ENCODE measurements around the gene BMPR1A. TPM values are rescaled to one million over a fixed set of nuclear protein-coding genes. Genes with fewer than 3 reads are reported as not detected.

The BMPR1A gene
- total RNA-seq, 2 experiments from 2014 or later: 0.47 to 1.1 TPM

DNA sequence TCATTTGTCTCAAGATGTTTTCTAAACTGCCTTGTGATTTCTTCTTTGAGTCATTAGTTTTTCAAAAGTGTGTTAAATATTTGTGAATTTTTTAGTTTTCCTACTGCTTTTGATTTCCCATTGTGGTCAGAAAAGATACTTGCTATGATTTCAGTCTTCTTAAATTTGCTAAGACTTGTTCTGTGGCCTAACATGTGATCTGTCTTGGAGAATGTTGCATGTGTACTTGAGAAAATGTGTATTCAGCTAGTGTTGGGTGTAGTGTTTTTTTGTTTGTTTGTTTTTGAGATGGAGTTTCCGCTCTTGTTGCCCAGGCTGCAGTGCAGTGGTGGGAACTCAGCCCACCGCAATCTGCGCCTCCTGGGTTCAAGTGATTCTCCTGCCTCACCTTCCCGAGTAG is 28.6 kb downstream of the BMPR1A start:
- Histone ChIP-seq H2AFZ (ENCODE audit: low read length) (no peak overlapping the region), H3K9me2 (ENCODE audit: insufficient read depth, low read length) (no peaks in the 10 kb centered on the region)

GRCh38 chr10:86785968-86786367 is 29.5 kb downstream of the BMPR1A start:
- H3K79me2 ChIP-seq (ENCODE audit: insufficient read depth, low read depth, low read length): no peaks in the 10 kb centered on the region
- no TSS peak for BruUV-seq (replicated peaks)

More for the DNA sequence above, 28.6 kb downstream of the BMPR1A start:
- no TSS peak for BruUV-seq (replicated peaks)
- ChIA-PET POLR2A (no interaction called here), CTCF (ENCODE audit: unreplicated experiment) (no interaction called here)
- no peak for DNase-seq (ENCODE audit: low spot score)
- Histone ChIP-seq H3K4me3 (ENCODE audit: low read depth, low read length, poor library complexity, severe bottlenecking) (no peak overlapping the region), H3K9me3 (ENCODE audit: low read length) (no peaks in the 10 kb centered on the region), H3K27ac (ENCODE audit: low read depth, low read length, poor library complexity, severe bottlenecking) (no peak overlapping the region), H3K79me2 (ENCODE audit: insufficient read depth, low read depth, low read length) (no peaks in the 10 kb centered on the region), H3K4me2 (ENCODE audit: low read length) (no peak overlapping the region), H4K20me1 (ENCODE audit: insufficient read depth, low read length) (no peaks in the 10 kb centered on the region), H3K36me3 (ENCODE audit: insufficient read depth, low read length) (no peaks in the 10 kb centered on the region), H3K4me1 (ENCODE audit: insufficient read depth, low read length, poor library complexity, severe bottlenecking) (no peaks in the 10 kb centered on the region)
- intact Hi-C loops (cut with micrococcal nuclease; ENCODE audit: unreplicated experiment): no loop called here
- TF ChIP-seq CTCF (conservative IDR thresholded peaks at IDR 0.05; ENCODE audit: low read length) (no peak), EZH2phosphoT487 (IDR thresholded peaks at IDR 0.05; ENCODE audit: borderline replicate concordance, low read depth, low read length) (no peak)

GRCh38 chr10:86786368-86786767 is 29.9 kb downstream of the BMPR1A start:
- no TSS peak for BruUV-seq (replicated peaks)
- POLR2A ChIA-PET: no interaction called here

More at GRCh38 chr10:86785968-86786367, 29.5 kb downstream of the BMPR1A start:
- Histone ChIP-seq H4K20me1 (ENCODE audit: insufficient read depth, low read length) (no peaks in the 10 kb centered on the region), H3K4me1 (ENCODE audit: insufficient read depth, low read length, poor library complexity, severe bottlenecking) (no peaks in the 10 kb centered on the region), H3K27ac (ENCODE audit: low read depth, low read length, poor library complexity, severe bottlenecking) (no peak overlapping the region), H3K9me3 (ENCODE audit: low read length) (no peaks in the 10 kb centered on the region), H3K9me2 (ENCODE audit: insufficient read depth, low read length) (no peaks in the 10 kb centered on the region), H3K36me3 (ENCODE audit: insufficient read depth, low read length) (no peaks in the 10 kb centered on the region), H3K4me2 (ENCODE audit: low read length) (no peak overlapping the region), H2AFZ (ENCODE audit: low read length) (no peak overlapping the region), H3K4me3 (ENCODE audit: low read depth, low read length, poor library complexity, severe bottlenecking) (no peak overlapping the region)
- no peak for TF ChIP-seq CTCF (conservative IDR thresholded peaks at IDR 0.05; ENCODE audit: low read length)
- no peak for TF ChIP-seq EZH2phosphoT487 (IDR thresholded peaks at IDR 0.05; ENCODE audit: borderline replicate concordance, low read depth, low read length)
- POLR2A ChIA-PET: no interaction called here
- intact Hi-C loops (cut with micrococcal nuclease; ENCODE audit: unreplicated experiment): no loop called here
- no peak for DNase-seq (ENCODE audit: low spot score)
- CTCF ChIA-PET (ENCODE audit: unreplicated experiment): no interaction called here

More at GRCh38 chr10:86786368-86786767, 29.9 kb downstream of the BMPR1A start:
- Histone ChIP-seq H3K79me2 (ENCODE audit: insufficient read depth, low read depth, low read length) (no peaks in the 10 kb centered on the region), H3K4me3 (ENCODE audit: low read depth, low read length, poor library complexity, severe bottlenecking) (no peak overlapping the region), H3K36me3 (ENCODE audit: insufficient read depth, low read length) (no peaks in the 10 kb centered on the region), H3K27ac (ENCODE audit: low read depth, low read length, poor library complexity, severe bottlenecking) (no peak overlapping the region), H3K4me2 (ENCODE audit: low read length) (no peak overlapping the region), H3K9me3 (ENCODE audit: low read length) (no peaks in the 10 kb centered on the region), H2AFZ (ENCODE audit: low read length) (no peak overlapping the region), H3K9me2 (ENCODE audit: insufficient read depth, low read length) (no peaks in the 10 kb centered on the region), H4K20me1 (ENCODE audit: insufficient read depth, low read length) (no peaks in the 10 kb centered on the region), H3K4me1 (ENCODE audit: insufficient read depth, low read length, poor library complexity, severe bottlenecking) (no peaks in the 10 kb centered on the region)
- DNase-seq (ENCODE audit: low spot score): no peak
- TF ChIP-seq CTCF (conservative IDR thresholded peaks at IDR 0.05; ENCODE audit: low read length): no peak
- no peak for TF ChIP-seq EZH2phosphoT487 (IDR thresholded peaks at IDR 0.05; ENCODE audit: borderline replicate concordance, low read depth, low read length)
- CTCF ChIA-PET (ENCODE audit: unreplicated experiment): no interaction called here
- intact Hi-C loops (cut with micrococcal nuclease; ENCODE audit: unreplicated experiment): no loop called here

All from OCI-LY7 (cell line).